DMS114 treated with DMSO at 0.1 percent for 48 hours (cell line): ENCODE data around the gene ZFYVE21.
"Not testable (repeated sequence)": the region's sequence is repeated elsewhere in the genome, so short reads cannot be mapped to it uniquely, and the experiment has no call there.

Experiments
- DNase-seq: peaks from one replicate; lab custom pipeline; 2025; ENCODE audit not compliant: unreplicated experiment; lab: John Stamatoyannopoulos, UW

The ZFYVE21 gene

DNA sequence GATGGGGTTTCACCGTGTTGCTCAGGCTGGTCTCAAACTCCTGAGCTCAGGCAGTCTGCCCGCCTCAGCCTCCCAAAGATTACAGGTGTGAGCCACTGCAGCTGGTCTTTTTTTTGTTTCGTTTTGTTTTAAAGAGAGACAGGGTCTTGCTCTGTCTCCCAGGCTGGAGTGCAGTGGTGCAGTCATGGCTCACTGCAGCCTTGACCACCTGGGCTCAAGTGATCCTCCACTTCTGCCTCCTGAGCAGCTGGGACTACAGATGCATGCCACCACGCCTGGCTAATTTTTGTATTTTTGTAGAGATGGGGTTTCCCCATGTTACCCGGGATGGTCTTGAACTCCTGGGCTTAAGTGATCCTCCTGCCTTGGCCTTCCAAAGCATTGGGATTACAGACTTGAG is 24.0 kb upstream of the ZFYVE21 start:
- not testable (repeated sequence) for DNase-seq

DNA sequence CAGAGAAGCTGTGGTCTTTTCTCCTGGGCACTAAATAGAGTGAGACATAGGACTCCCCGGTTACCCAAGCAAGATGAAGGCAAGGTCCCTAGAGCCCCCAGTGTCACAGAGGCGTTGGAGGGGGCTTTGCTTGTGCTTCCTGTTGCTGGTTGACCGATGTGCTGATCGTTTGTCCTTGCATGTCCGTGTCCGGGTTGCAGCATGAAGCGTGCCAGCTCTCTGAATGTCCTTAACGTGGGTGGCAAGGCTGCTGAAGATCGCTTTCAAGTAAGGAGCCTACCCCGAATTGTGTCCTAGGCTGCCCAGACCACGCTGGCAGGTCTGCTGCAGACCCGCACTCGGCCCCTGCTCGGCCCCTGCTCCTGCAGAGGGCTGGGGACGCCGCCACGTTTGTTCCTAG is 23.5 kb upstream of the ZFYVE21 start:
- DNase-seq: no peak

DNA sequence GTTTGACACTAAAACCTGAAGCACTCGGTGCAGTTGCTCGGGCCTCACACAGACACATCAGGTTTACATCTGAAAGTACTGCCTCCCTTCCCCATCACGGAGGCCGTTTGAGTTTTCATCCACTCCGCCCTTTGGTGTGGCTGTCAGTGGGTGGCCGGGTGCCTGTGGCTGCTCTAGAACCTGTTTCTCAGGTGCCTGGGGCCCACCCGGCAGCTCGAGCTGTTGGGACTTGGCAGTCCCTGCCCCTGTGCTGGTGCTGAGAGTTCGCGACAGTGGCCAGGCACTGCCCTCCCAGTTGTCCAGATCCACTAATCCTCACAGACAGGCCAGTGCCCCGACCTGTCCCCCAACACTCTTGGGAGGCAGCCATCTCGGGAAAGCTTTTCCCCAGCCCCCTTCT is 22.7 kb upstream of the ZFYVE21 start:
- DNase-seq: no peak

- DNase-seq: no peak
These were observed 22.1 kb upstream of the ZFYVE21 start for GRCh38 chr14:103693515-103693914.

DNA sequence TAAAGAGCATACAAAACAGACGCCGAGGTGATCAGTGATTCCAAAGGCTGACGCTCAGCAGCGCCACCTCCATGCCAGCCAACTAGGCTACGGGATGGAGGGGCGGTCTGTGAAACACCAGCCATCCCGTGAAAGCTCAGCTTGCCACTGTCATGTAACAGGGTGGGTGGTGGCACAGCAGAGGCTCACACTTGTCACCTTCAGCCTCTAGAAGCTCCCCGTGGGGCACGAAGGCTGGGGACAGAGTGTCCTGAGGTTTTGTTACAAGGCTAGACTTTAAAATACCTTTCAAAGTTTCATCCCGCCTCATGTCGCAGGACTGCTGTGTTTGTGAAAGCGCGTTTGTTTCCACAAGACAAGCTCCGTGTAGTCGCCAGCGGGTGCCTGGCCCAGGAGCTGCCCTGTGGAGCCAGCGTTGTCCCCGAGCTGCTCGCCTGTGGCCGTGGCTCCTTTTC is 21.0 kb upstream of the ZFYVE21 start:
- no peak for DNase-seq

DNA sequence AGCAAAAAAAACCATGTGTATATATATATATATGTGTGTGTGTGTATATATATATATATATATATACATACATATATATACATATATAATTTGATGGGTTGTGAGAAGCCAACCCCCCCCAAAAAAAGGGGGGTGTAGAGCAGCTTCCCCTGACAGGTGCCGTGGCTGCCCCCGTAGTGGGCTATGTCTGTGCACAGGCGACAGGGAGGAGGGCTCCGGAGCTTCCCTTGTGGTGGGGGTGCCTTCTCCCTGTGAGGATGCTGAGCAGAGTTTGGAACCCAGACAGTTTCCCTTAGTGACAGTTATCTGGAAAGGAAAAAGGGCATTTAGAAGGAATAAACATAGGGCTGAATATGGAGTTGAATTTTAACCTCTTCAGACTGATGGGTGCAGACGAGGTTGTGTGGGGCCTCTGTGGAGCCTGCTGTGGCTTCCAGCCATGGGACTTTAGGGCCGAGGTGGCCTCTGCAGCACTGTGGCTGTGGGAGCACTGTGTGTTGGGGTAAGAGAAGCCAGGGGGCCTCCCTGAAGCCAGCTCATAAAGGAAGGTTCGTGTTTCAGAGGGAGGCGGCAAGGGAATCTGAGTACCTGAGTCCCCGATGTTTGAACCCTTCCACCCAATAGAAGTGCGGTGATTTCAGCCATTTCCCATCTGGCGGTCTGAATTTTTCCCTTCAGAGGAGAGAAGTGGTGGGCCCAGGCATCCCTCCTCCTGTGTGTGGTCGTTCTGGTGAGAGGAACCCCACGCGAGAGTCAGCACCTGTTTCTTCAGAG is 20.1 kb upstream of the ZFYVE21 start:
- DNase-seq: no peak

- no peak for DNase-seq
These were observed 19.6 kb upstream of the ZFYVE21 start for GRCh38 chr14:103696070-103696402.

DNA sequence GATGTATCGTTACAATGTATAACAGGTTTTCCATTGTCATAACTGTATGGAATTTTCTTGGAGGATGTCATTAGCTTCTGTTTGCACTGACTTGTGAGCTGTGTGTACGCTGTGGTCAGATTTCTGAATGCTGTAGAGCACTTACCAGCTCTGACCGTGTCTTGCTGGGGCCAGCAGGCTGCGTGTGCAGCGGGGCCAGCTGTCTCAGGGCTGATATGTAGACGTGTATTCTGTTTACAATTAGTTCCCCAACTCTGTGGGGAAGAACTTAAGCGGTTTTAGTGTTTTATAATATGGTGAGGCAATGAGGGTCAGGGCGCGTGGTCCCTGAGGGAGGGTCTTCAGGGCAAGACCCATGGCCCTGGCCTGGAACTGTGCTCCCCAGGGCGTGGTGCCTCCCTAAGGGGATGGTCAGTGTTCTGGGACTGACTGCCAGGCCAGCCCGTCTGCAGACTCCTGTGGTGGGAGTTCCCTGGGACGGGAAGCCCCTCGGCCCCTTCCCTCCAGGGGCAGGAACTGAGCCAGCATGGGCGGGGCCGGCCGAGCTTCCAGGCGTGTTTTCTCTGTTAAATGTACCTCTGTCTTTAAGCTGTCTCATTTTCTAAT is 19.0 kb upstream of the ZFYVE21 start:
- no peak for DNase-seq

DNA sequence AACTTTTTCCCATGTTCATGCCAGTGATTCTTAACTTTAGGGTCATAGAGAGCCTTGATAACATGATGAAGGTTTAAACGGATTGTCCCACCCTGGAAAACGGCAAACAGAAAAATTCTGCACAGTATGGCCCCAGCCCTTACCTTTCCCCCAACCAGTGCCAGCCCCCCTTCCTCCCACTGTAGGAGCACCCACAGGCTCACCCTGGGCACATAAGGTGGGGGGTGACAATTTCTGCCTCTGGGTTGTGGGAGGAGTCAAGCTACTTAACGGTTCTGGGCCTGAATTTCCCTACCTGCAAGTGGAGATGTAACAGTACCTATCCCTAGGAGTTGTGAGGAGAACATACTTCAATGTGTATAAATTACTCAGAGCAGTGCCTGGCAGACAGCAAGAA is 18.4 kb upstream of the ZFYVE21 start:
- DNase-seq: no peak

GRCh38 chr14:103697603-103698379 is 17.8 kb upstream of the ZFYVE21 start:
- DNase-seq: no peak

GRCh38 chr14:103698380-103699260 is 17.0 kb upstream of the ZFYVE21 start:
- DNase-seq: no peak

GRCh38 chr14:103699261-103699661 is 16.3 kb upstream of the ZFYVE21 start:
- DNase-seq: no peak

DNA sequence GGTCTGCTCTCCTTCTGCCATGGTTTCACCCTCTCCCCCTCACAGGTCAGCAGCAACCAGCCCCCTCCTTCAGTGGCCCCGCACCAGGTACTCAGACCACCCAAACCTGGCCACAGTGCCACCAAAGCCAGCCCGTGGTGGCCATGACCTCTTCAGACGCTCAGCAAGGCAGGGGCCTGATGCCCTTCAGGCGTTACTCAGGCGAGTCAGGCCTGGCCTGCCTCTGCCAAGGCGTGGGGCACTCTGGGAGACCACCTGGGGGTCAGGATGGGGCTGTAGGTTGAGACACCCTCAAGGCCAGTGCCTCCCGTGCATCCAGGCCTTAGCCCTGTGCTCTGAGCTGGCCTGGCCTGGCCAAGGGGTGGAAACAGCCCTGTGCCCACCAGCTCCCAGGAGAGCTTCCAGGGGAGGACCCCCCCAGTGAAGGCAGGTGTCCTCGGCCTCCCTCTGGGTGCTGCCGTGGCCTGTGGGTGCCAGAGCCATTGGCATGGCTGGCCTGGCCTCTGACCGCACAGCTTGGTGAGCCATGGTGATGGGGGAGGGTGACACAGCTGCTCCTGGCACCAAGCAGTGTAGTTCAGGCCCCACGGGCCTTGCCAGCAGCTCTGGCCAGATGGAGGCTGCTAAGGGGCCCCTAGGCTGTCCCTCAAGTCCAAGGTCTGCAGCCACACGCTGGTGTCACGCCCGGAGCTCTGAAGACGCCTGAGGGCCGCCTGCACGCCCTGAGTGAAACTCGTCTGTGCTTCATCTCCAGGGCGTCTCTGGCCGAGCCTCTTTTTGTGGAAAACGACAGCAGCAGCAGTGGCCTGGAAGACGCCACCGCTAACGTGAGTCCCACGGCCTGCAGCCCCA is 15.5 kb upstream of the ZFYVE21 start:
- no peak for DNase-seq

DNA sequence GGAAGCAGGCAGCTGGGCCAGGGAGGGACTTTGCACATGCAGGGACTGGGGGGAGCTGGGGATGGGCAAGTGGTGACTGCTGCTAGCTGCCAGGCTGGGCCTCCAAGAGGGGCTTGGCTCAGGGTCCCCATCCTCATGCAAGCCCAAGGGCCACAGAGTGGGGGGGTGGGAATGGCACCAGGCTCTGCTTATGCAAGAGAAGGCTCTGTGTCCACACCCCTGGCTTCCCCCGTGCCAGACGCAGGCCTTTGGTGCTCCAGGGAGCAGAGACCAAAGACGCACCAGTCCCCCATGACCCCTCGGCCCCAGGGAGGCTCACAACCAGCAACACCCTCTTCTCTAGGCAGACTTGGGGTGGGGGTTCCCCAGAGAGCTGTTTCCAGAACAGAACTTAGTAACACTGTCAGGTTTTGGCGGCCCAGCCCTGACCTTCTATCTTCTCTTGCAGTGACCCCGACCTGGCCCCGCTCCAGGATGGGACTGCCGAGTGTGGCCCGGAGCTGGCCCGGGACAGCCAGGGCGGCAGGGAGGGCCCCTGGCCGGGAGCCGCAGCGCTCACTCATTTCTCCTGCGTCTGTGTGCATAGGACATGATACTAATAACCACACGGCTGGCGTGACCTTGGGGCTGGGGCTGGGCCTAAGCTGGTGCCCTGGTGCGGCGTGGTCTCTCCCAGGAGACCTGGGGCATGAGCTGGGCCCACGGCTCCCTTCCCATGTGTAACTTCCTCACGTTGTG is 14.7 kb upstream of the ZFYVE21 start:
- DNase-seq: no peak

DNA sequence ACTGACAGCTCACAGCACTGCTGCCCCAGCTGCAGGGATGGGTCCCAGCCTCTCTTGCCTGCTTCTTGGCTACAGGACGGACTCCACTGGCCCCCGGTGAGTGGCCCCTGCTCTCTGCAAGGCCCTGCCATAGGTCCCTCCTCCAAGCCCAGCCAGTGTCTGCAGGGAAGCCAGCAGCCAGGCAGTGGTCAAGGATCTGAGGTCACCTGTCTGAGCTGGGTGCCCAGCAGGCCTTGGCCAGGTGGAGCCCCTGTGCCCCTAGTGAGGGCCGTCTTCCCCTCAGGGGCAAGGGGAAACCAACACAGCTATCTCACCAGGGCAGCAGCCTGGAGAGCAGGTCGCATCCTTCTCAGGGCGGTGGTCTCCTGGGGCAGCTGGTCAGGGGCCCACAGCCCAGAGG is 13.5 kb upstream of the ZFYVE21 start:
- DNase-seq: no peak

- no peak for DNase-seq
These were observed 12.8 kb upstream of the ZFYVE21 start for GRCh38 chr14:103702497-103703432.

DNA sequence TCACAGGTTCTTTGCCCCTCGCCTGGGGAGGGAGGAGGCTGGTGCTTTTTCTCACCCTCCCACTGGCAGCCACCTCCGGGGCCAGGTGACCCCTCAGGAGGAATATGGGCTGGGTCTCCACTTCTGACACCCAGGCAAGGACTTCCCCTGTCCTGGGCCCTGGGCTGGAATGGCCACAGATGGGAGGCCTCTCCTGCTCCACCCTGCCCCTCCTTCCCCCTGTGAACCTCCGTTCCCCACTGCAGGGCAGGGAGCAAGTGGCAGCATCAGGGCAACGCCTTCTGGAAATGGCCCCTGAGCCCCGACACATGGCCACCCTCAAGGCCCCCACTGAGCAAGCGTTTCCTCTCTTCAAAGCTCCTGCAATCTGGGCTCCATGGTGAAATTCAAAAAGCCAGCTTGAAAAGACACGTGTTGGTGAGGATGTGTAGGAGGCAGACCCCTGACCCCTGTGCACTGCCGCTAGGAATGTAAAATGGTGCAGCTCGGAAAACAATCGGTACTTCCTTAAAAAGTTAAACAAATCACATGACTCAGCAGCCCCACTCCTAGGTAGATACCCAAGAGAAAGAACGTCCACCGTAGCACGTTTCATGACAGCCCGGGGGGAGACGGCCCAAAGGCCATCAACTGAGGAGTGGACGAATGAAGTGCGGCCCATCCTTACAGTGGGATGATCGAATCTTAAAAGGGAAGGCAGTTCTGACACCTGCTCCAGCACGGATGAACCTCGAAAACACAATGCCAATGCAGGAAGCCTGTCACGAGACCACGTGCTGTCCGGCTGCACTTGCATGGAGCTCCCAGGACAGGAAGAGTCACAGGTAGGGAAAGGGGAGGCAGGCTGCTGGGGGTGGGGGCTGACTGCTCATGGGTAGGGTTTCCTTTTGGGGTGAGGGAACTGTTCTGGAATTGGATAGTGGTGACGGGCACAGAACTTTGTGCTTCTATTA is 11.9 kb upstream of the ZFYVE21 start:
- DNase-seq: no peak
